ENCODE measurements around the gene ZFP62.

Gene ZFP62

GRCh38 chr5:180866985-180867384 lies 5.9 kb upstream of the ZFP62 start:
- DNase-seq: no peak

DNA sequence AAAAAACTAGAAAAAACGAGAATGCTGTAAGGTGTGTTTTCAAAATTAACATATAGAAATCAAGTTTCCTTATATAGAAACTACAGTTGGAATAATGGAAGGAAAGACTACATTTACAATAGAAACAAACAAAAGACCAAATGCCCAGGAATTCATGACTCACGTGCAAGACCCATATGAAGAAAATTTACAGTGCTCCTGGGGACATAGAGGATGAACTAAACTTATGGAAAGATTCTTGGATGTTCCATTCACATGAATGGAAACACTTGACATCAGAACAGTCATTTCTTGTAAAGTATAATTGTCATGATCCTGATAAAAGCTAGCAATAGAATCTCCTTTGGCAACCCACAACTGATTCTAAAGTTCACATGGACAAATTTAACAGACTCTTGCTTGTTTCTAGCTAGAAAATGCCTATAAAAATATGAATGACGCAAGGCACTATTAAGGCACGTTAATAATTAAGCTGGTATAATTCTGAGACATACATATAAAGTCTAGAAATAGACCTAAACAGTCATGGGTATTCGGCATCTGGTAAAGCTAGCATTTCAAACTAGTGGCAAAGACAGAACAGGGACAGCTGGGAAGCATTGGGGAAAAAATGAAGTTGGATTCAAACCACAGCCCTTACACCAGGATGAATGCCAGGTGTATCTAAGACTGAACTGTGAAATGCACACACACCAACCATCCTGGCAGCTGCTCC lies 5.1 kb upstream of the ZFP62 start:
- no peak for DNase-seq

DNA sequence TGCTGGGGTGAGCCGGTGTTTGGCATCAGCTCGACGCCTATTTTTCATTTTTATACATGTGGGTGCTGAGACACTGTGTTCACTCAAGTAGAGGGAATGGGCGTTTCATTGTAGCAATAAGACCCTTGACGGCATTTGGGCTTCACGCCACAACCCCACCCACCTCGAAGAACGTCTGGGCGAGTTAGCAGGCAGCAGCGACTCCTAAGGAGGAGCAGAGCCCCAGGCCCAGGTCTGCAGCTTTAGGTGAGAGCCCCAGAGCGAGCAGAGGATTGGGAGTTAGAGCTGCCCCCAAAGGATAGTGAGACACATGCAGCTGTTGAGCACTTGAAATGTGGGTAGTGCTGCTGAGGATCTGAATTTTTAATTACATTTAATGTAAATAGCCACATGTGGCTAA lies 1.6 kb upstream of the ZFP62 start:
- DNase-seq: no peak

GRCh38 chr5:180860273-180860886 lies 696 bp downstream of the ZFP62 start:
- peak; percentile 77 for DNase-seq

- no peak for DNase-seq
Measured at GRCh38 chr5:180858586-180858985, 2.5 kb downstream of the ZFP62 start.

DNA sequence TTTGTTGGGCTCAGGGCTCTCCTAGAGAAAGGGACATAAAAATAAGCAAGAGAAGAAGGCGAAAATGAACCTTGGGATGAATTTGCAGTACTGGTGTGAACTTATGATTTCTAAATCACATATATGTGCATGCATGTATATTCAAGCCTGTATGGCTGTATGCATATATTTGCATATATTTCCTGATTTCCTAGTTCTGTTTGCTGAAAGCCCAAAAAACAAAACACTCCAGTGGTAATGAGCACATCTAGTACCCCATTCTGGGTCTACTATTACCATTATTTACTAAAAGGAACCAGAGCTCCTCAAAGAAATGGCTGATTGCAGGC lies 7.3 kb downstream of the ZFP62 start:
- DNase-seq: no peak

GRCh38 chr5:180853121-180853847 lies 7.8 kb downstream of the ZFP62 start:
- DNase-seq: no peak

DNA sequence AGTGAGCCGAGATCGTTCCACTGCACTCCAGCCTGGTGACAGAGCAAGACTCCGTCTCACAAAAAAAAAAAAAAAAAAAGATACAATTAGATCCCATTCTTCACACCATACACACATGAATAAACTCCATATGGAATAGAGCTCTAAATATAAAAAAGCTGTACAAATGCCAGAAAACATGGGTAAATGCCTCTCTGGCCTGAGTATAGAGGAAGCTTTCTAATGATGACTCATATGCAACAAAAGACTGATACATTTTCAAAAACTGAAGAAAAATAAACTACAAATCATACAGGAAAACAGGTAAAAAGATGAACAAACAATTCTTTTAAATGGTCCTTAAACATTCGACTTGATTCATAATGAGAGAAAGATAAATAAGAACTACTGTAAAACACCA lies 8.6 kb downstream of the ZFP62 start:
- no peak for DNase-seq

DNA sequence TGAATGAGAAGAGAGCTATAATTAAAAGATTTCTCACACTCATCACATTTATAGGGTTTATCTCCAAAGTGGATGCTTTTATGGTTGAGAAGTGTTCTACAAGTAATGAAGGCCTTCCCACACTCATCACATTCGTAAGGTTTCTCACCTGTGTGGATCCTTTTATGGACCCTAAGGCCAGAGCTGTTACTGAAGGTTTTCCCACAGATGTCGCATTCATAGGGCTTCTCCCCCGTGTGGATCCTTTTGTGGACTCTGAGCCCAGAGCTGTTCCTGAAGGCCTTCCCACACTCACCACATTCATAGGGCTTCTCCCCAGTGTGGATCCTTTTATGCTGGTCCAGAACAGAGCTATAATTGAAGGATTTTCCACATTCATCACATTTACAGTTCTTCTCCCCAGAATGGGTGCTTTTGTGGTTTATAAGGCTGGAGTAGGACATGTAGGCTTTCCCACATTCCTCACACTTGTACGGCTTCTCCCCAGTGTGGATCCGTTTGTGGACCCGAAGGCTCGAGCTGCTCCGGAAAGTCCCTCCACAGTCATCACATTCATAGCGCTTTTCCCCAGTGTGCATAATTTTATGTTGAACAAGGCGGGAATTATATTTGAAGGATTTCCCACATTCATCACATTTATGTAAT lies 10.5 kb downstream of the ZFP62 start:
- no peak for DNase-seq

DNA sequence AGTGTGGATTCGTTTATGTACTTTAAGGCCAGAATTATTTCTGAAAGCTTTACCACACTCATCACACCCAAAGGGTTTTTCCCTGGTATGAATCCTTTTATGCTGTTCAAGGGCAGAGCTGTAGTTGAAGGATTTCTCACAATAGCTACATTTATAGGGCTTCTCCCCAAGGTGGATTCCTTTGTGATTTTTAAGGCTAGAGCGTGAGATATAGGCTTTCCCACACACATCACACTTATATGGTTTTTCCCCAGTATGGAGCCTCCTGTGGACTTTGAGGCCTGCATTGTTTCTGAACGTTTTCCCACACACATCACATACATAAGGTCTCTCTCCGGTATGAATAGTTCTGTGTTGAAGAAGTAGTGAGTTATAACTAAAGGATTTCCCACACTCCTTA lies 11.2 kb downstream of the ZFP62 start:
- DNase-seq: no peak

GRCh38 chr5:180848878-180849277 lies 12.2 kb downstream of the ZFP62 start:
- DNase-seq: no peak

DNA sequence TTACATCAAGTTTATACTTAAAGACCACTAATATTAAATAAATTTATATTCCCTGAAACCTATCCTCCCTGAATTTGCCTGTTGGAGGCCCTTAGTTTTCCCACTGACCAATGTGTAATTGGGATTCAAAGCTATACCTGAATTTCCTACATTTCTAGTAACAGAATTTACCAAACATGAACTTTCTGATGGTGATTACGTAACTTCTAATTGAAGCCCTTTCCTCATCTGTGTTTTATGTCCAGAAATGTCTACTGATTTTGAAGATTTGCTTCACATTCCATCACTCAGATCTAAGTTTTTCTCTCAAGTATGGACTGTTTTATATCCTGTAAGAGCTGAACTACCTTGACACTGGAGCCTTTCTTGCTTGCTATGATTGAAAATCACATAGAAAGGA lies 12.8 kb downstream of the ZFP62 start:
- DNase-seq: no peak

DNA sequence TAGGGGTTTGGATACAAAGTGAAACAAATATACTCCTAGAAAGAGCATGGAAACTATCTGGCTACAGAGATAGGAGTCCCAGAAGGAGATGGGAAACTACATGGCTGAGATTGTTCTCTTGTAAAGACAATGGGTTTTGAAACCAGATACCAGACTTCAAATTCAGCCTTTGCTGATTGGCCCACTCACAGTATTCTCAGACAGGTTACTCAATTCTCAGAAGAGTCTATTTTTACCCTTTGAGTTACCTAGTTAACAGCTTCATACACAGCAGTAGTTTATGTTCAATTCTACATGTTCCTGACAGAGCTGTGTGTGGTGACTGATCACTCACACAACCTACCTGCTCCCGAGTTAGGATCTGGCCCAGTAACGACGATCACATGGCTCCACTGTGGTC lies 14.1 kb downstream of the ZFP62 start:
- DNase-seq: no peak

DNA sequence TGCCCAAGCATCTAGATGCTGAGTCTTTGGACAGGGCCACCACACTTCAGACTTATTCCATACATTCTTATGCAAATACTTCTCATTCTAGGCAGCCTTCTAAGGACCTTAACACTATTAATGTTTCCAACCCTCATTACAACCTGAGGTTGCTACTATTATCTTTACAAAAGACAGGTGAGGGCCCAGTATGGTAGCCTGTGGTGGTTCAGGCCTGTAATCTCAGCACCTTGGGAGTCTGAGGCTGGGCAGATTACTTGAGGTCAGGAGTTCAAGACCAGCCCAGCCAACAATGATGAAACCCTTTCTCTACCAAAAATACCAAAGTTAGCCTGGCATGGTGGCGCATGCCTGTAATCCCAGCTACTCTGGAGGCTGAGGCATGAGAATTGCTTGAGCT lies 16.2 kb downstream of the ZFP62 start:
- DNase-seq: no peak

DNA sequence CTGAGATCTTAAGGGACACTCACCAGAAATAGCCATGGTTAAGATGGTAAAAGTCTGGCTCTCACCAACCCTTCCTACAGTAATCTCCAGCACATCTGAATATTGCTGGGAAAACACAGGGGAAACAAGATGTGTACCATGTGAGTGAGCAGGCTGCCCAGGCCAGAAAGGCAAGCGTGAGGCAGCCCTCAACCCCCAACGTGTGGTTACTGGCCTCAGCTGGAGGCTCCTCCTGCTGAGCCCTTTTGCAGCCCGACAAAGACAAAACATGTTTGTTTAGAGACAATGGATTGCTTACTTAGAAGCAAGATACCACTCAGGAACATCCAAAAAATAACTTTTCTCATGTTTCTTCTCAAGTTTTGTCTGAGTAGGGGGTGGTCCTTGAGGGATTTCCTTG lies 16.6 kb downstream of the ZFP62 start:
- DNase-seq: no peak

GRCh38 chr5:180839935-180840334 lies 21.1 kb downstream of the ZFP62 start:
- DNase-seq: no peak

DNA sequence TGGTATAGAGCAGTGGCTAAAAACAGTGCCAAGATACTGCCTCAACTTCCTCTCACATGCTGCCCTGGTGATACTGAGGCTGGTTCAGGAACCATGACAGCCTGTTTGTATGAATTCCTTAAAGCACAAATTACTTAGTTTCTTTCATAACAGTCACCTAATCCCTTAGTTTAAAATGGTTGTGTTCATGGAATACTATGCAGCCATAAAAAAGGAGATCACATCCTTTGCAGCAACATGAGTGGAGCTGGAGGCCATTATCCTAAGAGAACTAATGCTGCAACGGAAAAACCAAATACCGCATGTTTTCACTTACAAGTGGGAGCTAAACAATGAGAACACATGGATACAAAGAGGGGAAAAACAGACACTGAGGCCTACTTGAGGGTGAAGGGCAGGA lies 21.8 kb downstream of the ZFP62 start:
- no peak for DNase-seq

DNA sequence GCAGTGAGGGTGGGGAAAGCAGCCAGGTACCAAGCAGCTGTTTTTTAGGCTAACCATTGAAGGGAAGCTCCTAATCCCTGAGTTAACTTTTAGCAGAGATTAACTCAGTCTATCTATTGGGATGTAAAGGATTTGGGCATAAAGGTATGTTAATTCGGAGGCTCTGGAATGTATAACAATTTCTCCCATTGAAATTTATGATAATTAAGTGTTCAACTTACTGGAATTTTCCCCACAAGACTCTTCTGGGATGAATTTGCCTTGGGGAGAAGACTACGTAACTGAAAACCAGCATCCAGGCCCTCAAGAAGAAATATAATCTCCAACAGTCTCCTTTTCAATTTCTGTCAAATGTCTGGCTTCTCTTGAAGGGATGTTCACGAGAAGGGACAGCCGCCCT lies 23.6 kb downstream of the ZFP62 start:
- DNase-seq: no peak

GRCh38 chr5:180832638-180833068 lies 28.4 kb downstream of the ZFP62 start:
- peak; percentile 60 for DNase-seq

- peak; percentile 74 for DNase-seq
Measured at GRCh38 chr5:180831139-180832093, 29.7 kb downstream of the ZFP62 start.

GRCh38 chr5:180830253-180831138 lies 30.6 kb downstream of the ZFP62 start:
- DNase-seq: peak; percentile 80

DNA sequence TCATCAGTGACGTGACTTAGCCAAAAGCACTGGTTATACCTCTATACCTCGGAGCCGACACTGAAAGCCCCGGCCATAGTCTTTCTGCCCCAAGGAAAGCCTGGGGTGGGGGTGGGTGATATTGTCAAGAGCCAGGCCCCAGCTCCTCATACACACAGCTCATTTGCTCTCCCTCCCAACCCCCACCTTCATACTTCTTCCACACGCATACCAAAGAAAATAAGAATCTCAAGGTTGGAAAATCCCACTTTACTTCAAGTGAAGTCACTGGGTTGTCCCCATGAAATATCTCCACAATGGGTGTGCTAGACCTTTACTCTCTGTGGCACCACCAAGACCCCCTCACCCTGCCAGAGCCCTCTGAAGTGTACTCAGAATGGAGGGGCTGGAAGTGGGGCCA lies 31.4 kb downstream of the ZFP62 start:
- no peak for DNase-seq
